Measurements from ENCODE around the gene ABCG2.
"Not testable (repeated sequence)": the region's sequence is repeated elsewhere in the genome, so short reads cannot be mapped to it uniquely, and the experiment has no call there.

ABCG2 gene

GRCh38 chr4:88169298-88169697 lies 10.9 kb upstream of the ABCG2 start:
- H3K4me3 ChIP-seq (ENCODE audit: low read depth, low read length) = no peak overlapping the region

GRCh38 chr4:88166608-88167007 lies 8.2 kb upstream of the ABCG2 start:
- no peak overlapping the region for H3K4me3 ChIP-seq (ENCODE audit: low read depth, low read length)

- no peak overlapping the region for H3K4me3 ChIP-seq (ENCODE audit: low read depth, low read length)
These were observed 4.9 kb upstream of the ABCG2 start for GRCh38 chr4:88163336-88163735.

- no peak overlapping the region for H3K4me3 ChIP-seq (ENCODE audit: low read depth, low read length)
These were observed 4.2 kb upstream of the ABCG2 start for GRCh38 chr4:88162626-88163025.

- peak overlapping the region; percentile 45 for H3K4me3 ChIP-seq (ENCODE audit: low read depth, low read length)
These were observed 838 bp upstream of the ABCG2 start for GRCh38 chr4:88159229-88159725.

GRCh38 chr4:88158038-88158488 lies 376 bp downstream of the ABCG2 start:
- peak overlapping the region; percentile 45 for H3K4me3 ChIP-seq (ENCODE audit: low read depth, low read length)

- not testable (repeated sequence) for H3K4me3 ChIP-seq (ENCODE audit: low read depth, low read length)
These were observed 6.1 kb downstream of the ABCG2 start for GRCh38 chr4:88152331-88152730.

- no peak overlapping the region for H3K4me3 ChIP-seq (ENCODE audit: low read depth, low read length)
These were observed 9.9 kb downstream of the ABCG2 start for GRCh38 chr4:88148560-88148959.

GRCh38 chr4:88147799-88148217 lies 10.6 kb downstream of the ABCG2 start:
- H3K4me3 ChIP-seq (ENCODE audit: low read depth, low read length) = no peak overlapping the region

- no peak overlapping the region for H3K4me3 ChIP-seq (ENCODE audit: low read depth, low read length)
These were observed 11.5 kb downstream of the ABCG2 start for GRCh38 chr4:88146891-88147290.

GRCh38 chr4:88144866-88145300 lies 13.6 kb downstream of the ABCG2 start:
- no peak overlapping the region for H3K4me3 ChIP-seq (ENCODE audit: low read depth, low read length)

GRCh38 chr4:88144048-88144447 lies 14.4 kb downstream of the ABCG2 start:
- no peak overlapping the region for H3K4me3 ChIP-seq (ENCODE audit: low read depth, low read length)

- H3K4me3 ChIP-seq (ENCODE audit: low read depth, low read length) = no peak overlapping the region
These were observed 14.9 kb downstream of the ABCG2 start for GRCh38 chr4:88143504-88143903.

- no peak overlapping the region for H3K4me3 ChIP-seq (ENCODE audit: low read depth, low read length)
These were observed 19.9 kb downstream of the ABCG2 start for GRCh38 chr4:88138561-88138960.

- no peak overlapping the region for H3K4me3 ChIP-seq (ENCODE audit: low read depth, low read length)
These were observed 21.3 kb downstream of the ABCG2 start for GRCh38 chr4:88137112-88137511.

GRCh38 chr4:88136249-88136648 lies 22.2 kb downstream of the ABCG2 start:
- no peak overlapping the region for H3K4me3 ChIP-seq (ENCODE audit: low read depth, low read length)

- no peak overlapping the region for H3K4me3 ChIP-seq (ENCODE audit: low read depth, low read length)
These were observed 23.1 kb downstream of the ABCG2 start for GRCh38 chr4:88135356-88135663.

GRCh38 chr4:88134536-88135355 lies 23.7 kb downstream of the ABCG2 start:
- H3K4me3 ChIP-seq (ENCODE audit: low read depth, low read length) = no peak overlapping the region

- no peak overlapping the region for H3K4me3 ChIP-seq (ENCODE audit: low read depth, low read length)
These were observed 24.3 kb downstream of the ABCG2 start for GRCh38 chr4:88134111-88134510.

GRCh38 chr4:88130544-88131305 lies 27.7 kb downstream of the ABCG2 start:
- no peak overlapping the region for H3K4me3 ChIP-seq (ENCODE audit: low read depth, low read length)

- no peak overlapping the region for H3K4me3 ChIP-seq (ENCODE audit: low read depth, low read length)
These were observed 28.4 kb downstream of the ABCG2 start for GRCh38 chr4:88130003-88130402.

GRCh38 chr4:88122260-88122659 lies 36.2 kb downstream of the ABCG2 start:
- not testable (repeated sequence) for H3K4me3 ChIP-seq (ENCODE audit: low read depth, low read length)
